HCT116 (cell line): ENCODE measurements around the gene OTOG. TPM values are rescaled to one million over a fixed set of nuclear protein-coding genes. Genes with fewer than 3 reads are reported as not detected.

ENCODE experiments used
- EGR1 ChIP-seq: IDR thresholded peaks from 2 replicates; pipeline ENCODE4 v1.6.1; 2012; ENCODE audit warnings: low read depth
- POLR2A ChIP-seq: IDR thresholded peaks from 2 replicates; pipeline ENCODE4 v1.7.0; 2011; ENCODE audit warnings: borderline replicate concordance; ENCODE audit not compliant: insufficient read depth, insufficient read length; ENCODE audit errors: extremely low read depth
- SIN3A ChIP-seq: IDR thresholded peaks from 2 replicates; pipeline ENCODE4 v1.6.1; 2012; ENCODE audit warnings: low read depth
- SP1 ChIP-seq: IDR thresholded peaks from 2 replicates; pipeline ENCODE4 v1.6.1; 2012; ENCODE audit warnings: low read depth
- TCF7L2 ChIP-seq: IDR thresholded peaks from 2 replicates; pipeline ENCODE4 v1.7.0; 2011; ENCODE audit warnings: borderline replicate concordance, inconsistent platforms; ENCODE audit not compliant: insufficient read depth, insufficient read length; ENCODE audit errors: extremely low read depth
- YY1 ChIP-seq: IDR thresholded peaks from 2 replicates; pipeline ENCODE4 v1.6.1; 2011; ENCODE audit warnings: low read length, low read depth, moderate library complexity, mild to moderate bottlenecking; ENCODE audit not compliant: insufficient replicate concordance; ENCODE audit errors: extremely low read depth
- total RNA-seq: library from RNA; stranded (reverse); gene quantifications from one replicate; pipeline ENCODE4 v1.2.1, GENCODE V29; 2021; ENCODE audit not compliant: unreplicated experiment
- TF ChIP-seq, protein P1 (sequence below): IDR thresholded peaks from 2 replicates; pipeline ENCODE4 v1.6.1; 2011; ENCODE audit warnings: mild to moderate bottlenecking, low read length, moderate library complexity; ENCODE audit not compliant: insufficient replicate concordance; ENCODE audit errors: extremely low read depth
- TF ChIP-seq, protein P2 (sequence below): IDR thresholded peaks from 2 replicates; pipeline ENCODE4 v1.6.1; 2012
- TF ChIP-seq, protein P3 (sequence below), 3 experiments: fragments of 200-600 bp in 1 of 3; sonication (generic) in 1 of 3; IDR thresholded peaks in 2 of 3; conservative IDR thresholded peaks in 1 of 3; 2 replicates each; pipeline ENCODE4 v1.5.1; 2012 to 2017; ENCODE audit warnings: low read depth in 2 of 3, low read length in 2 of 3, antibody characterized with exemption in 1 of 3, borderline replicate concordance in 1 of 3, control low read depth in 1 of 3, mild to moderate bottlenecking in 1 of 3, mixed read lengths in 1 of 3, mixed run types in 1 of 3, moderate library complexity in 1 of 3; ENCODE audit not compliant: insufficient read depth in 1 of 3
- TF ChIP-seq, protein P4 (sequence below): IDR thresholded peaks from 2 replicates; pipeline ENCODE4 v1.6.1; 2012

The OTOG gene
- total RNA-seq, 1 experiment from 2014 or later: 0.07 TPM

DNA sequence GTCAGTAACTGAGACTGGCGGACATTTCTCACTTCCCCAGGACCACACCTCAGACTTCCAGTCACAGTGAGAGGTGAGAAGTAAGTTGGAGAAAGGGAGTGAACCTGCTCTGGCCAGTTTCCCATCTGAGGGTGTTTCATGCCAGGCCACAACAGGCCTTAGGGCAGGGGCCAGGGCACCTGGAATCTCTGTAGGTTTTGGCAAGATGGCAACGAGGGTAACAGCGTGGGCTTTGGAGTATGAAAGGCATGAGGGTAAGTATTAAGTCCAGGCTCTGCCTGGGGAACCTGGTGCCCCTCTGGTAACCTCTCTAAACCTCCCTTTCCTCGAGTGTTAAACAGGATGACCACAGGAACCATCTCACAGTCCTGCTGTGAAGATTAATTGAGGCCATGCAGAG lies 41.9 kb upstream of the OTOG start (continued):
- TF ChIP-seq, protein P1, sequence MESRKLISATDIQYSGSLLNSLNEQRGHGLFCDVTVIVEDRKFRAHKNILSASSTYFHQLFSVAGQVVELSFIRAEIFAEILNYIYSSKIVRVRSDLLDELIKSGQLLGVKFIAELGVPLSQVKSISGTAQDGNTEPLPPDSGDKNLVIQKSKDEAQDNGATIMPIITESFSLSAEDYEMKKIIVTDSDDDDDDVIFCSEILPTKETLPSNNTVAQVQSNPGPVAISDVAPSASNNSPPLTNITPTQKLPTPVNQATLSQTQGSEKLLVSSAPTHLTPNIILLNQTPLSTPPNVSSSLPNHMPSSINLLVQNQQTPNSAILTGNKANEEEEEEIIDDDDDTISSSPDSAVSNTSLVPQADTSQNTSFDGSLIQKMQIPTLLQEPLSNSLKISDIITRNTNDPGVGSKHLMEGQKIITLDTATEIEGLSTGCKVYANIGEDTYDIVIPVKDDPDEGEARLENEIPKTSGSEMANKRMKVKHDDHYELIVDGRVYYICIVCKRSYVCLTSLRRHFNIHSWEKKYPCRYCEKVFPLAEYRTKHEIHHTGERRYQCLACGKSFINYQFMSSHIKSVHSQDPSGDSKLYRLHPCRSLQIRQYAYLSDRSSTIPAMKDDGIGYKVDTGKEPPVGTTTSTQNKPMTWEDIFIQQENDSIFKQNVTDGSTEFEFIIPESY: no peak
- TF ChIP-seq POLR2A (no peak), YY1 (no peak), EGR1 (no peak), SP1 (no peak), TCF7L2 (no peak), SIN3A (no peak)
- TF ChIP-seq, protein P2, sequence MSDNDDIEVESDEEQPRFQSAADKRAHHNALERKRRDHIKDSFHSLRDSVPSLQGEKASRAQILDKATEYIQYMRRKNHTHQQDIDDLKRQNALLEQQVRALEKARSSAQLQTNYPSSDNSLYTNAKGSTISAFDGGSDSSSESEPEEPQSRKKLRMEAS: no peak
- TF ChIP-seq, protein P3, sequence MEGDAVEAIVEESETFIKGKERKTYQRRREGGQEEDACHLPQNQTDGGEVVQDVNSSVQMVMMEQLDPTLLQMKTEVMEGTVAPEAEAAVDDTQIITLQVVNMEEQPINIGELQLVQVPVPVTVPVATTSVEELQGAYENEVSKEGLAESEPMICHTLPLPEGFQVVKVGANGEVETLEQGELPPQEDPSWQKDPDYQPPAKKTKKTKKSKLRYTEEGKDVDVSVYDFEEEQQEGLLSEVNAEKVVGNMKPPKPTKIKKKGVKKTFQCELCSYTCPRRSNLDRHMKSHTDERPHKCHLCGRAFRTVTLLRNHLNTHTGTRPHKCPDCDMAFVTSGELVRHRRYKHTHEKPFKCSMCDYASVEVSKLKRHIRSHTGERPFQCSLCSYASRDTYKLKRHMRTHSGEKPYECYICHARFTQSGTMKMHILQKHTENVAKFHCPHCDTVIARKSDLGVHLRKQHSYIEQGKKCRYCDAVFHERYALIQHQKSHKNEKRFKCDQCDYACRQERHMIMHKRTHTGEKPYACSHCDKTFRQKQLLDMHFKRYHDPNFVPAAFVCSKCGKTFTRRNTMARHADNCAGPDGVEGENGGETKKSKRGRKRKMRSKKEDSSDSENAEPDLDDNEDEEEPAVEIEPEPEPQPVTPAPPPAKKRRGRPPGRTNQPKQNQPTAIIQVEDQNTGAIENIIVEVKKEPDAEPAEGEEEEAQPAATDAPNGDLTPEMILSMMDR (IDR thresholded peaks at IDR 0.05 in 2 of 3, conservative IDR thresholded peaks at IDR 0.05 in 1 of 3; ENCODE audit: borderline replicate concordance in 1 of 3, insufficient read depth in 1 of 3, low read depth in 2 of 3, low read length in 2 of 3): no peak
- TF ChIP-seq, protein P4, sequence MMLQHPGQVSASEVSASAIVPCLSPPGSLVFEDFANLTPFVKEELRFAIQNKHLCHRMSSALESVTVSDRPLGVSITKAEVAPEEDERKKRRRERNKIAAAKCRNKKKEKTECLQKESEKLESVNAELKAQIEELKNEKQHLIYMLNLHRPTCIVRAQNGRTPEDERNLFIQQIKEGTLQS: no peak
